ENCODE results near the gene RPH3AL. TPM values are rescaled to one million over a fixed set of nuclear protein-coding genes. Genes with fewer than 3 reads are reported as not detected.

The RPH3AL gene
- total RNA-seq, 6 experiments from 2014 or later, result 17.6 to 74.0 (median 25.7) TPM

GRCh38 chr17:229709-230394 lies 122.8 kb downstream of the RPH3AL start:
- peak in 1 of 3 donors; percentile 42 for DNase-seq
- intact Hi-C loops (cut with DNase I), result no loop called here
- TF ChIP-seq CTCF (IDR thresholded peaks at IDR 0.05), result no peak
- Histone ChIP-seq H3K4me3 (no peak overlapping the region), H3K27ac (peak overlapping the region in 1 of 3 donors; percentile 48), H3K36me3 (no peaks in the 10 kb centered on the region), H3K4me1 (peaks cover 0 to 14% (median 5%) of the 10 kb centered on the region in 4 donors), H3K27me3 (no peaks in the 10 kb centered on the region), H3K9me3 (no peaks in the 10 kb centered on the region)
- 88% methylated on average over 8 of the region's 15 CpGs for WGBS (ENCODE audit: insufficient coverage, low coverage, low lambda C conversion rate, missing lambda C conversion rate)
- no peak for ATAC-seq

- intact Hi-C loops (cut with DNase I), result no loop called here
- WGBS (ENCODE audit: insufficient coverage, low coverage, low lambda C conversion rate, missing lambda C conversion rate), result 78% methylated on average over 6 of the region's 8 CpGs
- peak; percentile 9 to 36 (median 34) for DNase-seq
Measured at GRCh38 chr17:228951-229708, 123.5 kb downstream of the RPH3AL start.

DNA sequence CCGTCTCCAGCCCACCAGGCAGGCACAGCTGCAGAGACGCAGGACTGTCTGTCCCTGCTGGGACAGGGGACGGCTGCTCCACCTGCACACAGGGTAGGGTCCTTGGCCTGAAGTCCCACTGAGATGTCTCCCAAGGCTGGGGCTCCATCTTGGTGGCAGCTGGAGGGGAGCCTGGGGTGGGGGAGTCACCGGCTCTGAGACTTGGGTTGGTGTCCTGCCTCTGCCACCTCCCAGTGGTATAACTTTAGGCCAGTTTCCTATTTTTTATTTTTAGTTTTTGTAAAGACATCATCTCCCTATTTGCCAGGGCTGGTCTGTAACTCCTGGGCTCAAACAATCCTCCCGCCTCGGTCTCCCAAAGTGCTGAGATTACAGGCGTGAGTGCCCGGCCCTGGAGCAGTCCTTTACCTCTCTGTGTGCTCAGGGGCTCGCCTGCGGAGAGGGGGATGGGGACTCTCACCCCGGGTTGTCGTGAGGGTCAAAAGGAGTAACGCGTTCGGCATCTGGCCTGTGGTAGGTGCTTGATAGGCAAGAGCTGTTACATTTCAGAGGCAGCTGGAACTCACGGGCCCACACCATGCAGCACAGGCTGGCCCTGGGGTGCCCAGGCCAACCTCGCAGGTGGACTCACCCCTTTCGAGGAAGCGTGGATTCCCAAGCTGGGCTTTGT lies 124.5 kb downstream of the RPH3AL start:
- Histone ChIP-seq H3K4me3 (no peak overlapping the region), H3K27ac (no peak overlapping the region), H3K36me3 (no peaks in the 10 kb centered on the region), H3K27me3 (no peaks in the 10 kb centered on the region), H3K4me1 (peaks cover 0 to 3% (median 1%) of the 10 kb centered on the region in 4 donors), H3K9me3 (no peaks in the 10 kb centered on the region)
- no peak for ATAC-seq
- peak in 1 of 3 donors; percentile 42 for DNase-seq
- intact Hi-C loops (cut with DNase I), result no loop called here
- WGBS (ENCODE audit: insufficient coverage, low coverage, low lambda C conversion rate, missing lambda C conversion rate), result 90% methylated on average over 6 of the region's 19 CpGs
- no peak for TF ChIP-seq POLR2A (IDR thresholded peaks at IDR 0.05)
- TF ChIP-seq CTCF (IDR thresholded peaks at IDR 0.05), result no peak

More at GRCh38 chr17:228951-229708, 123.5 kb downstream of the RPH3AL start:
- Histone ChIP-seq H3K27me3 (no peaks in the 10 kb centered on the region), H3K9me3 (no peaks in the 10 kb centered on the region), H3K27ac (peak overlapping the region in 1 of 3 donors; percentile 48), H3K4me1 (peaks cover 0 to 9% (median 3%) of the 10 kb centered on the region in 4 donors), H3K4me3 (no peak overlapping the region), H3K36me3 (no peaks in the 10 kb centered on the region)
- no peak for ATAC-seq
- TF ChIP-seq POLR2A (IDR thresholded peaks at IDR 0.05) (no peak), CTCF (IDR thresholded peaks at IDR 0.05) (no peak)

DNA sequence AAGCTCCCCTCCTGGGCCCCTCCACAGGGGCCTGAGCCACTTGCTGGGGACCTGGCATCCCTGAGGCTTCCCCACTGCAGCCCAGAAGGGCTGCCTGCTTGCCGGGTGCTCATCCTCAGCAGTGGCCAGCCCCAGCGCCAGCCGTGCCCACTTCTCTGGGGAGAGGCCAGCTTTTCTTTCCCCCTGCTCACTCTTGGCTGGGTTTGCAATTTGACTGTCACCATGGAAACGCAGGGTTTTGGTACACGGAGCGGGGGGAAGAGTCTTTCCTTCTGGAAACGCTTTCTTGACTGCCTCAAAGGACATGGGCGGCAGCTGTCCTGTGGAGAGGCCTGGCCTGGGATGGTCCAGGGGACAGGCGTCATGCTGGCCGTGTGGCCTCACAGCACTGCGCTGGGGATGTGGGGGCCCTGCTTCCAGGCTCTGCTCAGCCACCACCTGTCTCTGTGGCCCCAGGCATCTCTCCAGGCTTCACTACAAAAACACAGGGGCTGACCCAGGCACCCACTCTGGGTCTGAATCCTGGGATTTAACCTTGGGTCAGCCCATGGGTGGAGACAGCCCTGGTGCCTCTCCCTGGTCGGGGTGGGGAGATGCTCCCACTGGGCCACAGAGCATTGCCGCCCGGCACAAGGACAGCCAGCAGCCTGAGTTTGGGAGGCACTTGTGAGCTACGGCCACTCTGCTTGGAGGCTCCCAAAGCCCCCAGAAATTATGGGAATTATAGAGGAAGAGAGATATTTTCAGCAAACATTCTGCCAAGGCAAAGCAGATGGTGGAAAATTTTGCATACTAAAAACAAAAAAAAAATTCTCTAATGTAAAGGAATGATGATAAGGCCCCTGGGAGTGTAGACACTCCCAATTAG lies 125.3 kb downstream of the RPH3AL start:
- DNase-seq (peak; percentile 6 to 42 (median 31)), ATAC-seq (peak in 1 of 4 donors; percentile 2)
- no peaks in the 10 kb centered on the region for H3K27me3 ChIP-seq
- no peaks in the 10 kb centered on the region for H3K36me3 ChIP-seq
- no peaks in the 10 kb centered on the region for H3K4me1 ChIP-seq
- intact Hi-C loops (cut with DNase I), result no loop called here
- no peaks in the 10 kb centered on the region for H3K9me3 ChIP-seq
- no CpG with 5 or more reads among the region's 15 CpGs for WGBS (ENCODE audit: insufficient coverage, low coverage, low lambda C conversion rate, missing lambda C conversion rate)
- H3K27ac ChIP-seq, result no peak overlapping the region
- H3K4me3 ChIP-seq, result no peak overlapping the region
- TF ChIP-seq POLR2A (IDR thresholded peaks at IDR 0.05) (no peak), CTCF (IDR thresholded peaks at IDR 0.05) (no peak)

Measured in right lobe of liver (tissue), 6 donors.